ENCODE measurements around the gene RAD51D. TPM values are rescaled to one million over a fixed set of nuclear protein-coding genes. Genes with fewer than 3 reads are reported as not detected.

Gene RAD51D
- total and polyA plus RNA-seq, 2 donors (not counting 3 experiments of a cell fraction or from before 2014, with no cell fraction given): 15.5 to 27.9 TPM

DNA sequence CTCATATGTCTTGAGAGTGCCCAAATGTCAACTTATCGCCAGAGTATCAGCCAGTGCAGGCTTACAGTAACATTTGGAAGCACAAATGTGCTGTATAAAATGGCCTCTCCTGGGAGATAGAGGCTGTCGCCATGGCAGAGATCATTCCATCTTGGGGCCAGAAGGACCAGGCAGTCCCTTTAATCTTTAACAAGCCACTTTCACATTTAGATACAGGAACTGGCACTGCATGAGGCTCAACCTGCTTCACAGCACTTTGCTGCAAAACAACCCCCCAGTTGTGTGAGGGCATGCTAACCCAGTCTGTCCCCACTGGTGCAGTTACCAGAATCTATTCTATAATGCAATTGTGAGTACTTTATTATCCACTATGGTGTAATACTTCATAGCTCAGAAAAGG lies 51.4 kb downstream of the RAD51D start:
- H3K4me3 ChIP-seq (replicated peaks in 1 of 3; ENCODE audit: insufficient read depth in 1 of 3, low read depth in 1 of 3, low read length in 3 of 3): no peak overlapping the region
- H4K20me1 ChIP-seq (replicated peaks; ENCODE audit: control insufficient read depth, extremely low read depth, insufficient read depth, low read length): no peaks in the 10 kb centered on the region
- intact Hi-C loops (cut with micrococcal nuclease) (no loop called here), dilution Hi-C loops (cut with MboI; ENCODE audit: extremely low pct_ligation_motif_present, low sequenced_read_pairs) (no loop called here)
- no peaks in the 10 kb centered on the region for H3K36me3 ChIP-seq (ENCODE audit: control insufficient read depth in 2 of 2, extremely low read depth in 1 of 2, insufficient read depth in 2 of 2, low read length in 2 of 2)
- H3K4me2 ChIP-seq (ENCODE audit: insufficient read depth, low read length): no peak overlapping the region
- no peak for FAIRE-seq
- POLR2A ChIA-PET: no interaction called here
- H3K9ac ChIP-seq (replicated peaks; ENCODE audit: extremely low read depth, insufficient read depth, low read length): no peak overlapping the region
- peaks cover 7% of the 10 kb centered on the region for H3K79me2 ChIP-seq (ENCODE audit: control insufficient read depth, insufficient read depth, low read length)
- no peak overlapping the region for H2AFZ ChIP-seq (ENCODE audit: low read depth, low read length)
- CTCF ChIA-PET: interaction anchor here (0.8 to 2.2 kb wide), 4 partner anchors 9 to 46 kb away, joined by 3 to 9 read pairs (median 4); no protein-coding TSS in a partner anchor
- no peak overlapping the region for H3K27ac ChIP-seq (ENCODE audit: insufficient read depth, low read depth, low read length)
- peaks cover 7% of the 10 kb centered on the region for H3K4me1 ChIP-seq (ENCODE audit: control insufficient read depth, extremely low read depth, insufficient read depth, low read length)
- DNase-seq (ENCODE audit: low read depth, low spot score): no peak
- no peak for TF ChIP-seq POLR2A (IDR thresholded peaks at IDR 0.05; ENCODE audit: low read depth, low read length)
- no peak for TF ChIP-seq FOS (IDR thresholded peaks at IDR 0.05; ENCODE audit: borderline replicate concordance, insufficient read depth, low read length)
- TF ChIP-seq EZH2 (IDR thresholded peaks at IDR 0.05; ENCODE audit: borderline replicate concordance, low read depth, low read length, severe bottlenecking): no peak
- no peaks in the 10 kb centered on the region for H3K27me3 ChIP-seq (ENCODE audit: control insufficient read depth in 2 of 2, insufficient read depth in 2 of 2, low read length in 2 of 2)
- no peaks in the 10 kb centered on the region for H3K9me3 ChIP-seq (replicated peaks; ENCODE audit: control insufficient read depth, insufficient read depth, low read length)
- no peaks in the 10 kb centered on the region for H3K9me1 ChIP-seq (replicated peaks; ENCODE audit: control insufficient read depth, extremely low read depth, insufficient read depth, low read length)
- no TSS peak for BruUV-seq (replicated peaks)

DNA sequence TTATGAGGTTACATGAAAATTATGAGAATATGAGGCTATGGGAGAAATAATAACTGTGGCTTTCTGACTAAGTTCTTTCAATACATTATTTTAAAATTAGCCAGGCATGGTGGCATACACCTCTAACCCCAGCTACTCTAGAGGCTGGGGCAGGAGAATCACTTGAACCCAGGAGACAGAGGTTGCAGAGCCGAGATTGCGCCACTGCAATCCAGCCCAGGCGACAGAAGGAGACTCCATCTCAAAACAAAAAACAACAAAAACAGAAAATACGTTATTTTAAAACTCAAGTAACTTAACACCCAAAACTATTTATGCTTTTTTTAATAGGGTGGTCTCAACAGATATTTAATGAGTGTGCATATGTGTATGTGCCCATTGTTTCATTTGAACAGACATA lies 53.8 kb downstream of the RAD51D start:
- H3K79me2 ChIP-seq (ENCODE audit: control insufficient read depth, insufficient read depth, low read length): no peaks in the 10 kb centered on the region
- no TSS peak for BruUV-seq (replicated peaks)
- no peak overlapping the region for H3K4me2 ChIP-seq (ENCODE audit: insufficient read depth, low read length)
- no peaks in the 10 kb centered on the region for H3K36me3 ChIP-seq (ENCODE audit: control insufficient read depth in 2 of 2, extremely low read depth in 1 of 2, insufficient read depth in 2 of 2, low read length in 2 of 2)
- ChIA-PET POLR2A (no interaction called here), CTCF (interaction anchor here (2.9 to 3.3 kb wide), 3 partner anchors 18 to 44 kb away, joined by 21 to 24 read pairs (median 23); no protein-coding TSS in a partner anchor)
- no peaks in the 10 kb centered on the region for H4K20me1 ChIP-seq (replicated peaks; ENCODE audit: control insufficient read depth, extremely low read depth, insufficient read depth, low read length)
- H3K27ac ChIP-seq (ENCODE audit: insufficient read depth, low read depth, low read length): no peak overlapping the region
- no peak overlapping the region for H2AFZ ChIP-seq (ENCODE audit: low read depth, low read length)
- FAIRE-seq (no peak), DNase-seq (ENCODE audit: low read depth, low spot score) (no peak)
- no peaks in the 10 kb centered on the region for H3K9me3 ChIP-seq (replicated peaks; ENCODE audit: control insufficient read depth, insufficient read depth, low read length)
- no peak overlapping the region for H3K4me3 ChIP-seq (replicated peaks in 1 of 3; ENCODE audit: insufficient read depth in 1 of 3, low read depth in 1 of 3, low read length in 3 of 3)
- H3K4me1 ChIP-seq (ENCODE audit: control insufficient read depth, extremely low read depth, insufficient read depth, low read length): peaks cover 7% of the 10 kb centered on the region
- intact Hi-C loops (cut with micrococcal nuclease) (no loop called here), dilution Hi-C loops (cut with MboI; ENCODE audit: extremely low pct_ligation_motif_present, low sequenced_read_pairs) (no loop called here)
- TF ChIP-seq, protein P1, sequence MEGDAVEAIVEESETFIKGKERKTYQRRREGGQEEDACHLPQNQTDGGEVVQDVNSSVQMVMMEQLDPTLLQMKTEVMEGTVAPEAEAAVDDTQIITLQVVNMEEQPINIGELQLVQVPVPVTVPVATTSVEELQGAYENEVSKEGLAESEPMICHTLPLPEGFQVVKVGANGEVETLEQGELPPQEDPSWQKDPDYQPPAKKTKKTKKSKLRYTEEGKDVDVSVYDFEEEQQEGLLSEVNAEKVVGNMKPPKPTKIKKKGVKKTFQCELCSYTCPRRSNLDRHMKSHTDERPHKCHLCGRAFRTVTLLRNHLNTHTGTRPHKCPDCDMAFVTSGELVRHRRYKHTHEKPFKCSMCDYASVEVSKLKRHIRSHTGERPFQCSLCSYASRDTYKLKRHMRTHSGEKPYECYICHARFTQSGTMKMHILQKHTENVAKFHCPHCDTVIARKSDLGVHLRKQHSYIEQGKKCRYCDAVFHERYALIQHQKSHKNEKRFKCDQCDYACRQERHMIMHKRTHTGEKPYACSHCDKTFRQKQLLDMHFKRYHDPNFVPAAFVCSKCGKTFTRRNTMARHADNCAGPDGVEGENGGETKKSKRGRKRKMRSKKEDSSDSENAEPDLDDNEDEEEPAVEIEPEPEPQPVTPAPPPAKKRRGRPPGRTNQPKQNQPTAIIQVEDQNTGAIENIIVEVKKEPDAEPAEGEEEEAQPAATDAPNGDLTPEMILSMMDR (IDR thresholded peaks at IDR 0.05; ENCODE audit: extremely low read depth in 1 of 2, insufficient read depth in 1 of 2, low read depth in 1 of 2, low read length in 2 of 2): no peak
- TF ChIP-seq EZH2 (IDR thresholded peaks at IDR 0.05; ENCODE audit: borderline replicate concordance, low read depth, low read length, severe bottlenecking) (no peak), POLR2AphosphoS5 (IDR thresholded peaks at IDR 0.05; ENCODE audit: insufficient read depth, low read depth, low read length) (no peak), POLR2A (IDR thresholded peaks at IDR 0.05; ENCODE audit: low read depth, low read length) (no peak), FOS (IDR thresholded peaks at IDR 0.05; ENCODE audit: borderline replicate concordance, insufficient read depth, low read length) (no peak), MYC (IDR thresholded peaks at IDR 0.05; ENCODE audit: low read depth, low read length) (no peak), GATA2 (IDR thresholded peaks at IDR 0.05; ENCODE audit: insufficient read depth, insufficient read length, low read depth, low read length) (no peak), JUN (IDR thresholded peaks at IDR 0.05; ENCODE audit: borderline replicate concordance, insufficient read depth, insufficient read length, low read depth) (no peak)
- TF ChIP-seq, protein P2, sequence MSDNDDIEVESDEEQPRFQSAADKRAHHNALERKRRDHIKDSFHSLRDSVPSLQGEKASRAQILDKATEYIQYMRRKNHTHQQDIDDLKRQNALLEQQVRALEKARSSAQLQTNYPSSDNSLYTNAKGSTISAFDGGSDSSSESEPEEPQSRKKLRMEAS (IDR thresholded peaks at IDR 0.05; ENCODE audit: insufficient read depth, insufficient read length): no peak
- no peak overlapping the region for H3K9ac ChIP-seq (replicated peaks; ENCODE audit: extremely low read depth, insufficient read depth, low read length)
- H3K9me1 ChIP-seq (replicated peaks; ENCODE audit: control insufficient read depth, extremely low read depth, insufficient read depth, low read length): no peaks in the 10 kb centered on the region
- no peaks in the 10 kb centered on the region for H3K27me3 ChIP-seq (ENCODE audit: control insufficient read depth in 2 of 2, insufficient read depth in 2 of 2, low read length in 2 of 2)

Data from endothelial cell of umbilical vein (primary cell).